GM12874 (cell line): ENCODE data around the gene GLB1L2.

Experiments used
- CTCF ChIP-seq: IDR thresholded peaks from 2 replicates; pipeline ENCODE4 v1.5.1; 2011; ENCODE audit warnings: low read depth, mild to moderate bottlenecking, control low read depth, low read length, moderate library complexity; ENCODE audit not compliant: insufficient read depth

GLB1L2 gene

GRCh38 chr11:134346101-134346975 is 14.6 kb downstream of the GLB1L2 start:
- no peak for TF ChIP-seq CTCF

GRCh38 chr11:134346976-134347350 is 15.2 kb downstream of the GLB1L2 start:
- no peak for TF ChIP-seq CTCF

GRCh38 chr11:134347441-134347840 is 15.7 kb downstream of the GLB1L2 start:
- no peak for TF ChIP-seq CTCF

GRCh38 chr11:134349109-134349801 is 17.5 kb downstream of the GLB1L2 start:
- TF ChIP-seq CTCF, result no peak

GRCh38 chr11:134349802-134350355 is 18.1 kb downstream of the GLB1L2 start:
- TF ChIP-seq CTCF, result no peak

GRCh38 chr11:134350381-134350780 is 18.6 kb downstream of the GLB1L2 start:
- no peak for TF ChIP-seq CTCF

- TF ChIP-seq CTCF, result no peak
These were observed 20.3 kb downstream of the GLB1L2 start for GRCh38 chr11:134352111-134352510.
